B cell (primary cell): Measurements from ENCODE around the gene EHD4. TPM values are rescaled to one million over a fixed set of nuclear protein-coding genes. Genes with fewer than 3 reads are reported as not detected.

Source experiments
- ATAC-seq: fragments of 200-7000 bp; cut with Tn5 transposase; one replicate; pipeline ENCODE4 v1.10.0; 2021; ENCODE audit warnings: low read depth, mild to moderate bottlenecking, moderate number of reproducible peaks, moderate library complexity
- CTCF ChIA-PET: fragments of 350-600 bp; sonication (Branson Sonifier 250); formaldehyde crosslinking; loops from one replicate; lab custom pipeline; 2021; ENCODE audit warnings: antibody characterized with exemption, inconsistent platforms; lab: Charles Lee
- POLR2A ChIA-PET: fragments of 350-600 bp; sonication (Branson Sonifier 250); formaldehyde crosslinking; loops from one replicate; lab custom pipeline; 2021; ENCODE audit warnings: antibody characterized with exemption; lab: Charles Lee
- DNase-seq: peaks from one replicate; pipeline ENCODE4 v3.0.0; 2013
- H2AFZ ChIP-seq: 2 replicates; pipeline ENCODE4 v1.6.1; 2012; ENCODE audit warnings: mild to moderate bottlenecking, low read depth, low read length; ENCODE audit not compliant: insufficient read depth, poor library complexity, severe bottlenecking
- H3K27ac ChIP-seq, 2 donors: 1 replicate in 1 of 2; 2 replicates in 1 of 2; pipeline ENCODE4 v1.5.1; 2012 to 2013; ENCODE audit warnings: low read length in 2 of 2, mild to moderate bottlenecking in 2 of 2, moderate library complexity in 1 of 2
- H3K27me3 ChIP-seq, 4 experiments: fragments of 200-600 bp in 1 of 4; sonication (generic) in 1 of 4; replicated peaks in 1 of 4; 1 replicate in 2 of 4; 2 replicates in 2 of 4; pipeline versions ENCODE4 v1.6.1 to v1.7.0; 2013 to 2016; ENCODE audit warnings: low read length in 3 of 4, mild to moderate bottlenecking in 2 of 4, mixed read lengths in 1 of 4, moderate library complexity in 1 of 4; ENCODE audit not compliant: insufficient read depth in 4 of 4, control insufficient read depth in 3 of 4; ENCODE audit errors: control extremely low read depth in 1 of 4
- H3K36me3 ChIP-seq, 2 experiments: replicated peaks in 1 of 2; 1 replicate in 1 of 2; 2 replicates in 1 of 2; pipeline versions ENCODE4 v1.6.1 to v1.7.1; 2013; ENCODE audit warnings: low read length in 1 of 2; ENCODE audit not compliant: insufficient read depth in 2 of 2, control insufficient read depth in 1 of 2; ENCODE audit errors: control extremely low read depth in 1 of 2, extremely low read depth in 1 of 2
- H3K4me1 ChIP-seq, 2 donors: fragments of 200-600 bp in 1 of 2; sonication (generic) in 1 of 2; 1 replicate in 1 of 2; 2 replicates in 1 of 2; pipeline versions ENCODE4 v1.5.1 to v1.6.1; 2013 to 2017; ENCODE audit warnings: low read length in 2 of 2; ENCODE audit not compliant: control insufficient read depth in 2 of 2, insufficient read depth in 2 of 2
- H3K4me2 ChIP-seq: replicated peaks from 2 replicates; pipeline ENCODE3; 2012; ENCODE audit warnings: mild to moderate bottlenecking, low read depth, low read length; ENCODE audit not compliant: poor library complexity, severe bottlenecking
- H3K4me3 ChIP-seq, 5 experiments: fragments of 200-600 bp in 1 of 5; sonication (generic) in 1 of 5; 1 replicate in 3 of 5; 2 replicates in 2 of 5; pipeline versions ENCODE4 v1.5.1 to v1.7.0; 2011 to 2016; ENCODE audit warnings: low read length in 4 of 5, mild to moderate bottlenecking in 4 of 5, low read depth in 2 of 5, control low read depth in 1 of 5, moderate library complexity in 1 of 5; ENCODE audit not compliant: insufficient read depth in 1 of 5; ENCODE audit errors: control extremely low read depth in 1 of 5, extremely low read depth in 1 of 5
- H3K79me2 ChIP-seq: fragments of 200-600 bp; sonication (generic); one replicate; pipeline ENCODE4 v1.6.0; 2016; ENCODE audit warnings: low read length; ENCODE audit not compliant: control insufficient read depth, insufficient read depth
- H3K9ac ChIP-seq: fragments of 200-600 bp; sonication (generic); 2 replicates; pipeline ENCODE4 v1.6.1; 2017; ENCODE audit warnings: mild to moderate bottlenecking, low read length, moderate library complexity
- H3K9me3 ChIP-seq, 3 donors: one replicate each; pipeline versions ENCODE4 v1.6.1 to v1.7.1; 2013; ENCODE audit warnings: low read length in 2 of 3; ENCODE audit not compliant: control insufficient read depth in 2 of 3, insufficient read depth in 1 of 3; ENCODE audit errors: control extremely low read depth in 1 of 3
- H4K20me1 ChIP-seq: 2 replicates; pipeline ENCODE4 v1.6.0; 2012; ENCODE audit warnings: mild to moderate bottlenecking, low read length; ENCODE audit not compliant: insufficient read depth, control insufficient read depth, poor library complexity, severe bottlenecking
- H3K27ac Mint-ChIP-seq: one replicate; pipeline ENCODE4 v1.8.0; 2021; ENCODE audit warnings: mixed read lengths
- H3K27me3 Mint-ChIP-seq: one replicate; pipeline ENCODE4 v1.8.0; 2021; ENCODE audit warnings: mixed read lengths
- H3K4me1 Mint-ChIP-seq: one replicate; pipeline ENCODE4 v1.8.0; 2021; ENCODE audit warnings: mixed read lengths
- H3K4me3 Mint-ChIP-seq: one replicate; pipeline ENCODE4 v1.8.0; 2021; ENCODE audit warnings: mixed read lengths
- H3K9me3 Mint-ChIP-seq: one replicate; pipeline ENCODE4 v1.8.0; 2022; ENCODE audit warnings: mixed read lengths; ENCODE audit not compliant: insufficient read depth
- EZH2 ChIP-seq: IDR thresholded peaks from 2 replicates; pipeline ENCODE4 v1.6.1; 2012; ENCODE audit warnings: borderline replicate concordance, low read depth, mild to moderate bottlenecking, moderate library complexity, low read length; ENCODE audit not compliant: insufficient read depth, poor library complexity, severe bottlenecking
- WGBS: methylation state at CpG from one replicate; pipeline ENCODE4 v1.1.5; 2013; ENCODE audit warnings: missing lambda C conversion rate; ENCODE audit not compliant: insufficient coverage; 5-methylcytosine and 5-hydroxymethylcytosine counted together
- intact Hi-C: fragments of 100-400 bp; cut with micrococcal nuclease; formaldehyde crosslinking; loops from one replicate; pipeline ENCODE4 v1.10.0; 2022
- polyA plus RNA-seq: library from polyadenylated mRNA; depleted of rRNA; stranded (reverse); fragments of >200 nt; gene quantifications from 2 replicates; pipeline ENCODE4 v1.2.3, GENCODE V29; 2012
- total RNA-seq, 2 donors: library from RNA; stranded (reverse); fragments of 120-200 nt in 1 of 2; gene quantifications; 1 replicate in 1 of 2; 2 replicates in 1 of 2; pipeline versions ENCODE4 v1.2.3 to v1.2.4, GENCODE V29; 2013 to 2022
- TF ChIP-seq, protein P1 (sequence below): fragments of 200-600 bp; IDR thresholded peaks from one replicate; pipeline ENCODE4 v1.8.0; 2022; ENCODE audit warnings: antibody characterized with exemption, mild to moderate bottlenecking

Gene EHD4
- total and polyA plus RNA-seq, 2 donors (not counting 1 experiment from before 2014, with no cell fraction given) = 3.1 to 12.7 TPM

DNA sequence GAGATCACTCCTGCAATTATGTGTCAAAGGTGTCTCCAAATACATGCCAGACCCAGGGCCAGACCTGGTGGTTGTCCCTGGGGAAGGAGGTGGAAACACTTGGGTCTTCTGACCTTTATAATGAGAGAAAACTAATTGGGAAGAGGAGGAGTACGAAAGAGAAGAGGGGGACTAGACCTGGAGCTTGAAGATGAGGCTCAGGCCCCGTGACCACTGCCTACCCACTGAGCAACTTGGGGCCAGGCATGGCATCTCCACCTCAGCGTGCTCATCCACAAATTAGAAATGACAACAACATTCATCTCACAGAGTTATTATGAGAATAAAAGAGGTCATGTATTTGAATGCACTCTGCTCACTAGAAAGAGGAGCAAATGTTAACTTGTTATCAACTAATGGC lies 59.1 kb downstream of the EHD4 start:
- H3K27ac Mint-ChIP-seq = no peak overlapping the region
- Histone ChIP-seq H2AFZ (no peak overlapping the region), H3K4me2 (no peak overlapping the region), H3K4me1 (peaks cover 0 to 10% of the 10 kb centered on the region in 2 donors), H3K27ac (no peak overlapping the region), H3K9me3 (no peaks in the 10 kb centered on the region), H3K9ac (no peak overlapping the region), H3K36me3 (peaks cover 2 to 25% of the 10 kb centered on the region in 2 experiments), H3K79me2 (peaks cover 11% of the 10 kb centered on the region), H3K27me3 (no peaks in the 10 kb centered on the region), H3K4me3 (no peak overlapping the region), H4K20me1 (no peaks in the 10 kb centered on the region)
- intact Hi-C loops = no loop called here
- H3K9me3 Mint-ChIP-seq = no peaks in the 10 kb centered on the region
- TF ChIP-seq EZH2 = no peak
- TF ChIP-seq, protein P1, sequence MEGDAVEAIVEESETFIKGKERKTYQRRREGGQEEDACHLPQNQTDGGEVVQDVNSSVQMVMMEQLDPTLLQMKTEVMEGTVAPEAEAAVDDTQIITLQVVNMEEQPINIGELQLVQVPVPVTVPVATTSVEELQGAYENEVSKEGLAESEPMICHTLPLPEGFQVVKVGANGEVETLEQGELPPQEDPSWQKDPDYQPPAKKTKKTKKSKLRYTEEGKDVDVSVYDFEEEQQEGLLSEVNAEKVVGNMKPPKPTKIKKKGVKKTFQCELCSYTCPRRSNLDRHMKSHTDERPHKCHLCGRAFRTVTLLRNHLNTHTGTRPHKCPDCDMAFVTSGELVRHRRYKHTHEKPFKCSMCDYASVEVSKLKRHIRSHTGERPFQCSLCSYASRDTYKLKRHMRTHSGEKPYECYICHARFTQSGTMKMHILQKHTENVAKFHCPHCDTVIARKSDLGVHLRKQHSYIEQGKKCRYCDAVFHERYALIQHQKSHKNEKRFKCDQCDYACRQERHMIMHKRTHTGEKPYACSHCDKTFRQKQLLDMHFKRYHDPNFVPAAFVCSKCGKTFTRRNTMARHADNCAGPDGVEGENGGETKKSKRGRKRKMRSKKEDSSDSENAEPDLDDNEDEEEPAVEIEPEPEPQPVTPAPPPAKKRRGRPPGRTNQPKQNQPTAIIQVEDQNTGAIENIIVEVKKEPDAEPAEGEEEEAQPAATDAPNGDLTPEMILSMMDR = no peak
- ATAC-seq (no peak), DNase-seq (no peak)
- H3K4me1 Mint-ChIP-seq = peaks cover 7% of the 10 kb centered on the region
- CTCF ChIA-PET = interaction anchor here (1.5 kb wide), 1 partner anchor 9 kb away, joined by 6 read pairs; no protein-coding TSS in a partner anchor
- H3K4me3 Mint-ChIP-seq = no peak overlapping the region
- WGBS = no CpG with 5 or more reads among the region's 3 CpGs
- no peaks in the 10 kb centered on the region for H3K27me3 Mint-ChIP-seq
- POLR2A ChIA-PET = no interaction called here

DNA sequence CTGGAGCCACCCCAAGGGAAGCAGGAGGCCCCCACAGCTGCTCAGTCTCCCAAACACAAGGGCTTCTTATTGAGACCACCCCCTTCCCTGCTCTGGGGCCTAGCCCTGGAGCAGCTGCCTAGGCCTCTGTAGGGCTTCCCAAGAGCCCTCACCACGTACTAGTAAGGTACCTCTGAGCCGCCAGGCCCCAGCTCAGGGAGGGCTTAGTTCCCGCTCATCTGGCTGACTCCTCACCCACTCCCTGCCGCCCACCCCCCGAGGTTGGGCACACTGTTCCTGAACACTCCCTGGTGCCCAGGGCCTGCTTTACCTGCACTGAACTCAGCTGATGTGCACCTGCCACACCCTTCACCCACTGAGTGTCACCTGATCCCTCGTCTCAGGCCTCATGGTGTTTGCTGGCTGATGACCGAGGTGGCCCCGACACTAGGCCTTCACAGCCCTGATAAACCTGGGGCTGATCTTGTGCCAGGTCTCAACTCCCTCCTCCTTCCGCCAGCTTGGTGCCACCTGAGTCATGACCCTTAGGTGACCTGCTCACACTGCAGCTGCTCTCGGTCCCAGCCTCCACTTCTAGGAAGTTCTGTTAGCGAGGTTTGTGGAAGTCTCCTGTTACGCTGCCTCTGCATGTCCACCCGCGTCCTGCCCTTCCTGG lies 60.5 kb downstream of the EHD4 start:
- no peak for ATAC-seq
- Histone ChIP-seq H3K4me1 (peaks cover 0 to 9% of the 10 kb centered on the region in 2 donors), H3K79me2 (peaks cover 11% of the 10 kb centered on the region), H3K4me3 (no peak overlapping the region), H3K27me3 (no peaks in the 10 kb centered on the region), H3K9ac (no peak overlapping the region), H3K36me3 (peaks cover 7 to 30% of the 10 kb centered on the region in 2 experiments), H3K9me3 (peaks cover 0 to 5% (median under 1%) of the 10 kb centered on the region in 3 donors), H3K4me2 (no peak overlapping the region), H3K27ac (no peak overlapping the region), H2AFZ (no peak overlapping the region), H4K20me1 (no peaks in the 10 kb centered on the region)
- H3K27ac Mint-ChIP-seq = no peak overlapping the region
- no peaks in the 10 kb centered on the region for H3K9me3 Mint-ChIP-seq
- no peaks in the 10 kb centered on the region for H3K27me3 Mint-ChIP-seq
- 92% methylated on average over 14 of the region's 14 CpGs for WGBS
- TF ChIP-seq, protein P1 = no peak
- TF ChIP-seq EZH2 = no peak
- ChIA-PET CTCF (no interaction called here), POLR2A (no interaction called here)
- intact Hi-C loops = no loop called here
- peaks cover 7% of the 10 kb centered on the region for H3K4me1 Mint-ChIP-seq
- no peak overlapping the region for H3K4me3 Mint-ChIP-seq
- DNase-seq = no peak
